ENCODE measurements around the gene GRAP.
"Not testable (repeated sequence)": the region's sequence is repeated elsewhere in the genome, so short reads cannot be mapped to it uniquely, and the experiment has no call there.

DNA sequence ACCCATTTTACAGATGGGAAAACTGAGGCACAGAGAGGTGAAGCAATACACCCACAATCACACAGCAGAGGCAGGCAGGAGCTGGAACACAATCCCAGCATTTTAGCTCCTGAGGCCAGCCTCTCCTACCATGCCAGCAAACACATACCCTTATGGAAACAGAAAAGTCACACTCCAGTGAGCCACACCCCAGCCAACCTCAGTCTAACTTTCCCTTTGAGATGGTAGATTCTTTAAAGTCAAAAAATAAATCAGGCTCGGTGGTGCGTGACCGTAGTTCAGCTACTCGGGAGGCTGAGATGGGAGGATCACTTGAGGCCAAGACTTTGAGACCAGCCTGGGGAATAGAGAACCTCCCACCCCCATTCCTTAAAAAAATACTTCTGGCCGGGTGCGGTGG, 10.6 kb downstream of the GRAP start:
- TF ChIP-seq, protein P1, sequence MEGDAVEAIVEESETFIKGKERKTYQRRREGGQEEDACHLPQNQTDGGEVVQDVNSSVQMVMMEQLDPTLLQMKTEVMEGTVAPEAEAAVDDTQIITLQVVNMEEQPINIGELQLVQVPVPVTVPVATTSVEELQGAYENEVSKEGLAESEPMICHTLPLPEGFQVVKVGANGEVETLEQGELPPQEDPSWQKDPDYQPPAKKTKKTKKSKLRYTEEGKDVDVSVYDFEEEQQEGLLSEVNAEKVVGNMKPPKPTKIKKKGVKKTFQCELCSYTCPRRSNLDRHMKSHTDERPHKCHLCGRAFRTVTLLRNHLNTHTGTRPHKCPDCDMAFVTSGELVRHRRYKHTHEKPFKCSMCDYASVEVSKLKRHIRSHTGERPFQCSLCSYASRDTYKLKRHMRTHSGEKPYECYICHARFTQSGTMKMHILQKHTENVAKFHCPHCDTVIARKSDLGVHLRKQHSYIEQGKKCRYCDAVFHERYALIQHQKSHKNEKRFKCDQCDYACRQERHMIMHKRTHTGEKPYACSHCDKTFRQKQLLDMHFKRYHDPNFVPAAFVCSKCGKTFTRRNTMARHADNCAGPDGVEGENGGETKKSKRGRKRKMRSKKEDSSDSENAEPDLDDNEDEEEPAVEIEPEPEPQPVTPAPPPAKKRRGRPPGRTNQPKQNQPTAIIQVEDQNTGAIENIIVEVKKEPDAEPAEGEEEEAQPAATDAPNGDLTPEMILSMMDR (IDR thresholded peaks at IDR 0.05; ENCODE audit: extremely low read depth in 1 of 2, insufficient read depth in 1 of 2, low read depth in 1 of 2, low read length in 2 of 2): not testable (repeated sequence)
- TF ChIP-seq POLR2AphosphoS5 (IDR thresholded peaks at IDR 0.05; ENCODE audit: insufficient read depth, low read depth, low read length): not testable (repeated sequence)
